NCI-H146 (cell line): ENCODE measurements around the gene ZGPAT.

Experiments used
- DNase-seq: peaks from one replicate; lab custom pipeline; 2025; lab: John Stamatoyannopoulos, UW

The ZGPAT gene

GRCh38 chr20:63782521-63782971, 74.7 kb downstream of the ZGPAT start:
- DNase-seq = peak; percentile 63

- no peak for DNase-seq
These were observed 76.1 kb downstream of the ZGPAT start for GRCh38 chr20:63783970-63784369.

- DNase-seq = peak; percentile 60
These were observed 77.9 kb downstream of the ZGPAT start for GRCh38 chr20:63785691-63786131.
